Right hindlimb (tissue), 1 donor: ENCODE data around the gene CLEC2D.
"Not testable (repeated sequence)": the region's sequence is repeated elsewhere in the genome, so short reads cannot be mapped to it uniquely, and the experiment has no call there.

ENCODE experiments used
- DNase-seq: peaks from one replicate; pipeline ENCODE4 v3.0.0-alpha.2; 2018

CLEC2D gene

DNA sequence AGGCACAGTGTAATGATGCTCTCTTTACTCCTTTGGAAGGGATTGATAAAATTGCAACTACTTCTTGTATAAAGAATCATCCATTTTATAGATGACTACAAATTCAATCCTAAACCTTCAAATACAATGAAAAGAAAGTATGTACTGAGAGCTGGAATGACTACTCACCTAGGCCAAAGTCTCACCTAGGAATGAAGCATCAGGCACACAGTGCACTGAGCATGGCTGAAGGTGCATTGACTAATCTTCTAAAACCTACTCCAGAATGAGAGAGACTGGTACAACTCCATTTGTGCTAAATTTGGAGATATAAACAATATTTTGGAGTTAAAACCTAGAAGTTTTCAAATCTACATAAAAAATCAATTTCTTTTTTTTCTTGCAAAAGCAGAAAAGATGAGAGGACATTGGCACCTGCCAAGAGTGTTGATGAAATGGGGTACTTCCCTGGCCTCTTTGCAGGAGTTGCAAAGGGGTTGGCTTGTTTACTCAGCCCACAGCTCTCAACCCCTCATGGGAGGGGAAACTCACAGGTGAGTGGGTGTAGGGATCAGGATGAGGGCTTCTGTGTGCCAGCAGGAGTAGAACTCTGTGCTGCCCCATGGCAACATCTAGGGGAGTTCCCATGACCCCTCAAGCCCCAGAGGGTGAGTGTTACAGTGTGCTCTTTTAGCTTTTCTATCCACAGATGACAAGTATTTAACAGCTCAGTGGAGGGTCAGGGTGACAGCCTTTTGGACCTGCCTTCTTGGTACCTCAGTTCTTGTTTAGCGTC lies 32.1 kb downstream of the CLEC2D start:
- no peak for DNase-seq

DNA sequence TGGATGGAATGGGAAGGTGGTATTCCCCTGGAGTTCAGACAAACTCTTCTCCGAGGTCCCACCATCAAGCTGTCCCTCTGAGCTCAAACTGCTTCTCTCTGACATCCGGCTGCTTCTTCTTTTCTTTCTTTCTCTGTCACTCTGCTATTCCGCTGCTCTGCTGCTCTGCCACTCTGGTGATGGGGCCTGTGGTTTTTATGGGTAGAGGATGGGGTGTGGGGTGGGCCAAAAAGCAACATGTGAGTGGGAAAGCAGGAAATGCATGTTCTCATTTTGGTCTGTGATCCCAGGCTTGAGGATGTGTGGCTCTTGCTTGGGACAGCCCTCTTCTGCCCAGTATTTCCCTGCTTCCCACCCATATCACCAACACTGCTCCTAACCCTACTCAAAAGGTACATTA lies 32.7 kb downstream of the CLEC2D start:
- no peak for DNase-seq

DNA sequence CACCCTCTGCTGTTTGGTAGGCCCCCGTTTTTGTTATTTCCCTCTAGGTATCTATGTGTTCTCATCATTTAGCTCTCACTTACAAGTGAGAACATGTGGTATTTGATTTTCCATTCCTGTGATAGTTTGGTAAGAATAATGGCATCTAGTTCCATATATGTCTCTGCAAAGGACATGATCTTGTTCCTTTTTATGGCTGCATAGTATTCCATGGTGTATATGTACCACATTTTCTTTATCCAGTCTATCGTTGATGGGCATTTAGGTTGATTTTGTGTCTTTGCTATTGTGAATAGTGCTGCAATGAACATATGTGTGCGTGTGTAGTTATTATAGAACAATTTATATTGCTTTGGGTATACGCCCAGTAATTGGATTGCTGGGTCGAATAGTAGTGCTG lies 35.0 kb downstream of the CLEC2D start:
- DNase-seq: not testable (repeated sequence)

DNA sequence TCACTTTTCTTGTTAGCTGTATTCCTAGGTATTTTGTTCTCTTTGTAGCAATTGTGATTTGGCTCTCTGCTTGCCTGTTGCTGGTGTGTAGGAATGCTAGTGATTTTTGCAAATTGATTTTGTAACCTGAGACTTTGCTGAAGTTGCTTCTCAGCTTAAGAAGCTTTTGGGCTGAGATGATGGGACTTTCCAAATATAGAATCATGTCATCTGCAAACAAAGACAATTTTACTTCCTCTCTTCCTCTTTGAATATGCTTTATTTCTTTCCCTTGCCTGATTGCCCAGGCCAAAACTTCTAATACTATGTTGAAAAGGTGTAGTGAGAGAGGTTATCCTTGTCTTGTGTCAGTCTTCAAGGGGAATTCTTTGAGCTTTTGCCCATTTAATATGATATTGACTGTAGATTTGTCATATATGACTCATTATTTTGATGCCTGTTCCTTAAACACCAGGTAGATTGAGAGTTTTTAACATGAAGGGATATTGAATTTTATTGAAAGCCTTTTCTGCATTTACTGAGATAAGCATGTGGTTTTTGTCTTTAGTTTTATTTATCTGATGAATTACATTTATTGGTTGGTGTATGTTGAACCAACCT lies 36.7 kb downstream of the CLEC2D start:
- DNase-seq: no peak

DNA sequence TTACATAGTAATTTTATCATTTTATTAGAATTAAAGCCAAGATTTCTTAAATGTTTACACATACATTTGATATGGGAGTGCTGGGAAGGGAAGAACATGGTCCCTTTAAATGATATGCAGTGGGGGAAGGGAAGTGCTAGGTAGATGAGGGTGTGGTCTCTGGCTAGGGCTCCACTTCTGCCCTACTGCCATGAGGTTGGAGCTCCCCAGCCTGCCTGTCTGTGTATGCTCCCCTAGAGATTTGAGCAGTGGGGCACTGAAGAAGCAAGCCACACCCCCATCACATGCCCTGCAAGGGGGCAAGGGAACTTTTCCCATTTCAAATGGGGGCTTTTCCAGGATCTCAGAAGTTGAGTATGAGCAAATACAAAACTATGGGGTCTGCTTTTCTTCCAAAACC lies 37.8 kb downstream of the CLEC2D start:
- DNase-seq: no peak

DNA sequence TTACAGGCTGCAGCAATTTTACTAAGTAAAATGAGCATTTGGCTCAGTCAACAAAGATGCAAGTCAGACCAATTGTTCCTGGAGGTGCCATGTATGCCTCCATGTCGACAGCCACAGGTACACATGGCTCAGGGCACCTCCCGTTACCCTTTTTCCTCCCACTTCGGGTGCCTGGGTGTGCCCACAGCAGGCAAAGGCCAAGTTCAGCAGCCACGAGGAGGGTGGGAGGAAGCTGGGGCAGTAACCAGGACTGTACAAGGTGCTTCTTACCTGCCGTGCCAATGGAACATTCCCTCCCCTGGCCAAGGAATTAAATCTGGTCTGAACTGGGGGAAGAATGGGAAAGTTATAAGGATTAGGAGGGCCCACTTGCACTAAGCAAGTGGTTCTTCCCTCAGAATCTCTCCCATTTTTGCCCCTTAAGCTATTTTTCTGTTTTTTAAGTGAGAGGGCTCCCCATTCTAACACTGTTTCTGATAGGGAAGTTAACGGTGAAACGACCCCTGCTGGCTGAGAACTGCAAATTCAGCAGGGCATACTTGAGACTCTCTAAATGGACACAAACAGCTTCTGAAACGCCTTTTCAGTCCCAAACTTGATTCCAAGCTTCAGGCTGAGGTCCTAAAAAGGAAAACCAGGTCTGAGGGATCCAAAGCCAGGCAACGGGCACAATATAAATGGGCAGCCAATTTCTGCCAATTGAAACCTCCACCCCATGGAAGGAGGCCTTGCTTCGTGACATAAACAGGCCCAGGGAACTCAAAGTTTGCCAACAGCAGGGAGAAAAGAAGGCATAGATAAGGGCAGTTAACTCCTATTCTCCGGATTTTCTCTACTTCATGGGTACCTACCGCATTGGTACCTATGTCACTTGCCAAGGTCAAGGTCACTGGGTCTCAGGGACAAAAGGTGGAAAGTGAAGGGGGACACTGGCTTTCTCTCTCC lies 38.6 kb downstream of the CLEC2D start:
- DNase-seq: peak; percentile 45

DNA sequence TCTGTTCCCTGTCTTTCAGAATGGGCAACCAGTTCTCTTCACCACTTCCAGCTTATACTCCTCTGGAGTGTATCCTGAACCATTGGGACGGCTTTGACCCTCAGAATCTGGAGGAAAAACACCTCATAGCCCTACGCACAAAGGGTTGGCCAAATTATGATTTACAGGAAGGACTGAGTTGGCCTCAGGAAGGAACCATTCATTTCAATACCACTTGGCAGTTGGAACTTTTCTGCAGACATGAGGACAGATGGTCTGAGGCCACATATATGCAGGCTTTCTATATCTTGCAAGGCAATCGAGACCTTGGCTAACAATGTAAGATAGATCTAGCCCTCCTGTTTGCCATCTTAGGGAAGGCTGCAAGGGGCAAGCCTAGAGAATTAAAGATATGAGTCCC lies 39.3 kb downstream of the CLEC2D start:
- DNase-seq: no peak

DNA sequence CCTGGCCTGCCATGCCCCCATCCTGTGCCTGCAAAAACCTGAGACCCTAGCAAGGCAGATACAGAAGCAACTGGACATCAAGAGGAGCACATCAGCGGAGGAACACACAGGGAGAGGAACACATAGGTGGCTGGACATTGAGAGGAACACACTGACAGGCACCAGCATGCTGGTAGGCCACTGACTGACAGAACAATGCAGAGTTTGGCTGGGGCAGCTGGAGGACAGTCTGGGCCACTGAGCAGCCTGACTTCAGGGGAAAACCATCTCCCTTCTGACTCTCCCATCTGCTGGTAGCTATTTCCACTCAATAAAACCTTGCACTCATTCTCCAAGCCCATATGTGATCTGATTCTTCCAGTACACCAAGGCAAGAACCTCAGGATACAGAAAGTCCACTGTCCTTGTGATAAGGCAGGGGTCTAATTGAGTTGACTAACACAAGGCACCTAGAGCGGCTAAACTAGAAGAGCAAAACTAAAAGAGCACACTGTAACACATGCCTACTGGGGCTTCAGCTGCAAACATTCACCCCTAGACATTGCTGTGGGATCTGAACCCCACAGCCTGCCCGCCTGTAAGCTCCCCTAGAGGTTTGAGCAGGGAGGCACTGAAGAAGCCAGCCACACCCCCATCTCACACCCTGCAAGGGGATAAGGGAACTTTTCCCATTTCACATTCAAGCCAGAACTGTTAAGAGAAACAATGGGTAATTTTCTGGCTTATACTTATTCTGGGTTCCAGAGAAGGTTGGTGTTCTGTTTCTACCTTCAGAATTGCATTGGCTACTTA lies 41.3 kb downstream of the CLEC2D start:
- no peak for DNase-seq

DNA sequence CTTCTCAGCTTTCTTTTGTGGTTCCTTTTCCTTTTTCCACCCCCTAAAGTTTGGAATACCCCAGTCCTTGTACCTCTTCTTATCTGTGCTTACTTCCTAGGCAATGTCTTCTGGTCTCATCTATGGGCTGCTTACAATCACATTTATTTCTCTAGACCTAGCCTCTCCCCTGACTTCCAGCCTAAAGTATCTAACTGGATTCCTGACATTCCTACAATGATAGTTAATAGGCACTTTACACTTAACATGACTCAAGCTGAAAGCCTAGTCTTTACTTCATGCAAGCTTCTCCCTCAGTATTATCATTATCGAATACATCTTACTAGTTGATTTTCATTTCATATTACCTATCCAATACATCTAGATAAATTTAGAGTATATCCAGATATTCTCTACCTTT lies 42.2 kb downstream of the CLEC2D start:
- no peak for DNase-seq

DNA sequence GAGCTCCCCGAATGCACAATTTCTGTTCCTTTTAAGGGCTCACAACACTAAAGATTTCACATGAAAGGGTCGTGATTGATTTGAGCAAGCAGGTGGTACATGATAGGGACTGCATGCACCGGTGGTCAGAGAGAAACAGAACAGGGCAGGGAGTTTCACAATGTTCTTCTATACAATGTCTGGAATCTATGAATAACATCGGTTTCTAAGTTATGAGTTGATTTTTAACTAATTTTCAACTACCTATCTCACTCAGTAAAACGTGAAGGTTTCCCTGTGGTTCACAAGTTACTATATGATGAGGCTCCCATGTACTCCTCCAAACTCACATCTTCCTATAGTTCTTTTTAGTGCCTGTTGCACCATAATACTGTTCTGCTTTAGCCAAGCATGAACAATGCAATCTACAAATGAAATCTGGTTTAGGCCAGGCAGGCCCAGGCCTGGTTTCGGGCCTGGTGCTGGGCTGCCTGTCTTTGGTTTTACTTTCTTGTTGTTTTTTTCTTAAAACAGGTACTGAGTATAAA lies 43.6 kb downstream of the CLEC2D start:
- not testable (repeated sequence) for DNase-seq

DNA sequence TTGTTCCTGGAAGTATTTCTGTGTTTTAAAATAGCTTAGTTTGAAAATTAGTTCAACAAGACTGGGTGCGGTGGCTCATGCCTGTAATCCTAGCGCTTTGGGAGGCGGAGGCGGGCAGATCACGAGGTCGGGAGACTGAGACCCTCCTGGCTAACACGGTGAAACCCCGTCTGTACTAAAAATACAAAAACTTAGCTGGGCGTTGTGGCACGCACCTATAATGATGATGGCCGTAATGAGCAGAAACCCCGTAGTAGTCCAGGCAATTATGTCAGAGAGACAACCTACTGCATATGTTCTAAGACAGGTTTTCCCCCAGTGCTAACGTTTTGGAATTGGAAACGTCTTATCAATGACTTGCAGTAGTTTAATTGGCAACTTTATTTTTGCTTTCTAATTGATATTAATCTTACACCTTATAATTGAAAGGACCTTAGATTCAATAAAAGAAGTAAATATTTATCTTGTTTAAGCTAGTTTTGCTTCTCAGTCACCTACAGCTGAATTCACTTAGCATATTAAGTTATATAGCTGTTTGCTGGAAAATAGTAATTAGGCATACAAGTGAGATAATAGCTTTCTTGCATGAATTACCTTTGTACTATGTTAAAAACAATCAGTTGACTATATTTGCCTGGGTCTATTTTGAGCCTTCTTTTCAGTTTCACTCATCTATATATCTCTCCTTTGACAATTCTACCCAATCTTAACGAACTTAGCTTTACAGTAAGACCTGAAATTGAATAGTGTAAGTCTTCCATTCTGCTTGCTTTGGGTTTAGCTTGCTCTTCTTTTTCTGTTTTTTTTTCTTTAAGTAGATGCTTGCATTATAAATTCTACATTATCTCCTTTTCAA lies 47.8 kb downstream of the CLEC2D start:
- DNase-seq: no peak

DNA sequence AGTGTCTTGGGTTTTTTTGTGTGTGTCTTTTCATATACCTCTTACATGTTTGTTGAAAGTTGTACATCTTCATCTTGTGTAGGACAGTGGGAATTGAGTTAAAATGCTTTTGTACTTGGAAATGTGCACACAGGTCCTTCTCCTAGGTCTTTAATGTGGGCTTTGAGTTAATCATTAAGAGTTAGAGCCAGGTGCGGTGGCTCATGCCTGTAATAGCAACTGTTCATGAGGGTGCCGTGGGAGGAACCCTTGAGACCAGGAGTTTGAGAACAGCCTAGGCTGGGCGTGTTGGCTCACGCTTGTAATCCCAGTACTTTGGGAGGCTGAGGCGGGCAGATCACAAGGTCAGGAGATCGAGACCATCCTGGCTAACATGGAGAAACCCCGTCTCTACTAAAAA lies 49.5 kb downstream of the CLEC2D start:
- DNase-seq: no peak

DNA sequence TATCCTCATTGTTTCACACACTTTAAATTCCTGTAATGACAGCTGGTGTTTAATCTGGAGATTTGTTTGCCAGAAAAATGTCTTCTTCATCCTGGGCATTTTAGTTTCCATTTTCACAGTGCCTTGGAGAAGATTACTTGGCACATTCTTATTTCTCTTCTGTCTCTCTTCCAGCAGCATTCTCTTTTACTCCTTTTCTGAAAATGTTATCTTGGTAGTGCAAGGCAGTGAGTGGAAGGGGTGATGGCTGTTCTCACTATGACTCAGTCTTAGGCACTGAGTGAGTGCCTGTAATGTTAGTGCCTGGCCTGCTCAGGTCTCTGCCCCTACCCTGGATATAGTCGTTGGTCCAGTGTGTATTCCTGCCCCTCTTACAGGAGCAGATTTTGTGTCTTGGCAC lies 50.3 kb downstream of the CLEC2D start:
- no peak for DNase-seq

DNA sequence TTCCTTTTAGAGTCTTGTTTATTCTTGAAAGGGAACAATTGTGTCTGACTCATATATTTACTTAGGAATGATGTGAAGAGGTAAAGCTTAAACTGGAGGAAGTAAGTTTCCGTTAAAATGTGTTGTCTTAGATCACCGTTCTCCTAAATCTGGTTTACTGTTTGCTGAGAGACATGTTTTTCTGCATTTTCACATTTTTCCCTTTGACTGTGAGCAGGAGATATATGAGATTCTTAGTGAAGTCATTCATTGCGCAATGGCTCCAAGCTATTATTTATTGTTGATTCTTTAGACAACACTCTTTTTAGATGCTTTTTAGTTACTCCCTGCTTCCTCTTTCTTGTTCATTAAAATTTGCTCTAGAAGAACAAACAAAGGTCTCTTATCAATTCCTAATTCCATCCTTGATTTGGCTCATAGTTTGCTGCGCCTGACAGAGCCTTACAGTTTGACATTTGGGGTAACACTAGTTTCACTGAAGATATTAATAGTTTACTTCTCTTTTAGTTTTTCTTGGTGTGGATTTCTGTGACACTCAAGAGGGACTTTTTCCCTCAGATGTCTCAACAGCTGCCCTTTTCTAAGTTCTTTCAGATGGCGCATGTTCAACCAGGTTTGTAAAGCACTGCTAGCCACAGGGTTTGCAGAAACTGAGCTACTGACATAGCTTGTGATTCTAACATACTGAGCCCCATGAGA lies 52.0 kb downstream of the CLEC2D start:
- DNase-seq: no peak

DNA sequence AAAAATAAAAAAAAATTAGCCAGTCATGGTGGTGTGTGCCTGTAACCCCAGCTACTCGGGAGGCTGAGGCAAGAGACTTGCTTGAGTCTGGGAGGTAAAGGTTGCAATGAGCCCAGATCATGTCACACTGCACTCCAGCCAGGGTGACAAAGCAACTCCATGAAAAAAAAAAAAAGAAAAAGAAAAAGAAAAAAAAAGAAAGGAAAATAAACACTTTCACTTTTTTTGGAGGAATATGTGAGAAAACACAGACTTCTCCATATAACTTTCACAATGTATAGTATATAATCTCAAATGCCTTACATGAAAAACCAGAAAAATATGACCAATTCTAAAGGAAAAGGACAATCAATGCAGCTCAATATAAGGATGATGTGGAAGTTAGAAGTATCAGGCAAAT lies 54.5 kb downstream of the CLEC2D start:
- DNase-seq: no peak

DNA sequence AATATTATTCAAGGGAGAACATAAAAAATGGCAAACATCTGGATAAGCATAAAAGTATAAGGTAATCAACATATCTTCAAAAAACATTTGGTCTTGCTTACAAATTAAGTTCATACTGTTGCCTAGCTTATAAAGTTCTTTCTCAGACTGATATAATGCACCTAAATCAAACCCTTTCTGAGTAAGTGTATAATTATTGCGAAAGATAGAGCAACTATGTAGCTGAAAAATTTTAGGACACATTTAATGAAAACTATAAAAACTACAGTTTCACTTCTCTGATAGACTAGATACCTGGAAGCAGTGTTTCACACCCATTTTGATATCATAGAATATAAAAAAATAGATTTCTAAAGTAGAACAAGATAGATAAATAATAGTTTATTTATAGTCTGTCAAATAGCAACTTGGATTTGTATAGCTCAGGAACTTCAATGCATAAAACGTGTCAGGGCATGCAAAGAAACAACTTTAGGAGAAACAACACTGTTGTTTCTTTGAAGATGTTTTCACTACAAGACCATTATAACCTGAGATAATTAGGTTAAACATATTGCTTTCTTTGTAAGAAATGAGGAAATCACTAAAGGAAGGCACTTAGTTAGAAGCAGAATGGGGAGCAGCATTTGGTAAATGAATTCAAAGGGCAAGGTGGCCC lies 55.8 kb downstream of the CLEC2D start:
- DNase-seq: no peak

DNA sequence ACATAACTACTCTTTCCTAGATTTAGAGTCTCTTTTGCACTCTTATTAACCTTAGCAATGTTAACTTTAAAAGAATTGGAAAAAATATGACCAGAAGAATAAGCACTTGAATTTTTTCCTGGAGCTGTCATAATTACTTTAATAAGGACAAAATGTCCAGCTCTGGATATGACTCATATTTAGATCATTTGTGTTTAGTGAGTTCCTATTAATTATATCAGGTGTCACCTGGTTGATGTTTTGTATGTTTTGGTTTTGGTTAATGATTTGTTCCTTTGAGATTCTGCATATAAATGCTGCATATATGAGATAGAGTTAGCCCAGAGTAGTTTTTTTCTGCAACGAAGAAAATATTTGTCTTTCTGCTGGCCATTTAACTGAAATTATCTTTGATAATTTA lies 58.3 kb downstream of the CLEC2D start:
- no peak for DNase-seq

DNA sequence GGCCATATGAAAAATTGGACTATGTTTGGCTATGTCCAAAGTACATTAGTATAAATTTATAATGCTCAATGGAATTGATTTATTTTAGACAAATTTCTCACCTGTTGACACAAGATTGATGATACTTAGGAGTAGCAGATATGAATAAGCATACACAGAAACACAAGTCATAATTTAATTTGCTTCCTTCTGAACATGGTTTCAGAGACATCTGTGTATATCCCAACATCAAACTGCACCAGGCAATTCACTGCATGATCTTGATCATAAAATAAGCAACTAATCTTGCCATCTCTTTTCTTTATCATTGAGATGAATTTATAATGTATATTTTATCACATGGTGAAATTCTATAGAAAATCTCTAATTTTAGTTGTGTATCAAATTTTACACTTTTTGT lies 59.6 kb downstream of the CLEC2D start:
- DNase-seq: no peak

DNA sequence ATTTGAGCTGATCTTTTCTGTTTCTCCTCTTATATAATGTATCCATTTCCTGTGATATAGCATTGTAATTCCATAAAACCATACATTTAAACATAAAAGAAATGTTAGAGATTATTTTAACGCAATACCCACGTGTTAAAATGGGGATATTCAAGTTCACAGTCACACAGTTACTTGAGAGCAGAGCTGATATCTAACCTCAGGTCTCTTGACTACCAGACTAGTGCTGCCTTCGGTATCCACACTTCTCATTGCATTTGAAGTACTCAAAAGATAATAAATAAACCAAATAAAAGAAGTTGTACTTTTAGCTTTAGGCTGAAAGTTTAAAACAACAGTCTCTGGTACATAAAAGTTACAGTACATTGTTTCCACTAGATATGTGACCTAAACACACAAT lies 60.5 kb downstream of the CLEC2D start:
- no peak for DNase-seq

DNA sequence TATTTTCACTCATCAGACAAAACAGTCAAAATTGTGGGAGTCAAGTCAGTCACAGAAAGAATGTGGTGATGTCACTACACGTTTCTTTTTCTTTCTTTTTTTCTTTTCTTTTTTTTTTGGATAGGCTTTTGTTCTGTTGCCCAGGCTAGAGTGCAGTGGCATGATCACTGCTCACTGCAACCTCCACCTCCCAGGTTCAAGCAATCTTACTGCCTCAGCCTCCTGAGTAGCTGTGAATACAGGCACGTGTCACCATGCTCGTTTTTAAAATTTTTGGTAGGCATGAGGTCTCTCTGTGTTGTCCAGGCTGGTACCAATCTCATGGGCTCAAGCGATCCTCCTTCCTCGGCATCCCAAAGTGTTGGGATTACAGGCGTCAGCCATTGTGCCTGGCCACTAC lies 61.1 kb downstream of the CLEC2D start:
- no peak for DNase-seq
